K562 (cell line): ENCODE results near the gene DHX8. TPM values are rescaled to one million over a fixed set of nuclear protein-coding genes. Genes with fewer than 3 reads are reported as not detected.

Experiments used
- ARID1B ChIP-seq: fragments of 450-650 bp; IDR thresholded peaks from 2 replicates; pipeline ENCODE4 v1.6.1; 2016; ENCODE audit warnings: antibody characterized with exemption, mild to moderate bottlenecking, inconsistent platforms
- CBFA2T3 ChIP-seq: fragments of 450-650 bp; IDR thresholded peaks from 2 replicates; pipeline ENCODE4 v1.6.1; 2017
- DMBX1 ChIP-seq: fragments of 250-450 bp; sonication (Bioruptor Pico); IDR thresholded peaks from 2 replicates; pipeline ENCODE4 v1.8.0; 2022; ENCODE audit warnings: inconsistent platforms, mild to moderate bottlenecking, moderate library complexity, borderline replicate concordance
- MYC ChIP-seq, 2 experiments: fragments of 250-450 bp in 1 of 2; sonication (Bioruptor Pico) in 1 of 2; IDR thresholded peaks; 2 replicates each; pipeline versions ENCODE4 v1.5.1 to v1.6.1; 2012 to 2021; ENCODE audit warnings: low read depth in 2 of 2, borderline replicate concordance in 1 of 2, improper control_type of control experiment in 1 of 2, low read length in 1 of 2, mild to moderate bottlenecking in 1 of 2, moderate library complexity in 1 of 2
- NCOR1 ChIP-seq: fragments of 450-650 bp; IDR thresholded peaks from 2 replicates; pipeline ENCODE4 v1.6.1; 2016; ENCODE audit warnings: mild to moderate bottlenecking, moderate library complexity
- PKNOX1 ChIP-seq: fragments of 450-650 bp; IDR thresholded peaks from 2 replicates; pipeline ENCODE4 v1.6.1; 2016
- RAD51 ChIP-seq: fragments of 450-650 bp; IDR thresholded peaks from 2 replicates; pipeline ENCODE4 v1.7.1; 2016; ENCODE audit warnings: low read depth, mild to moderate bottlenecking, borderline replicate concordance
- SMARCA5 ChIP-seq: fragments of 450-650 bp; IDR thresholded peaks from 2 replicates; pipeline ENCODE4 v1.6.1; 2016
- ZFPM2 ChIP-seq: fragments of 250-450 bp; sonication (Bioruptor Pico); IDR thresholded peaks from 2 replicates; pipeline ENCODE4 v1.5.1; 2022; ENCODE audit warnings: mild to moderate bottlenecking
- polyA plus RNA-seq, 8 experiments: library from polyadenylated mRNA; depleted of rRNA in 4 of 8; stranded (reverse) in 5 of 8; unstranded in 3 of 8; fragments of >200 nt; fragmentation: Nextera tagmentation in 2 of 8; fragmentation: Illumina TruSeq in 1 of 8; extraction: Ambion mirVana in 2 of 8; extraction: Trizol in 1 of 8; gene quantifications; 2 replicates each; pipeline versions ENCODE4 v1.2.1 to v1.2.3, GENCODE V29; 2011 to 2014; ENCODE audit warnings: inconsistent platforms in 1 of 8, missing spikeins in 1 of 8
- total RNA-seq, 7 experiments: library from RNA; depleted of rRNA in 6 of 7; stranded (reverse); fragments of >200 nt in 6 of 7; fragmentation: Illumina TruSeq in 2 of 7; extraction: Trizol in 2 of 7; gene quantifications; 2 replicates each; pipeline versions ENCODE4 v1.2.1 to v1.2.3, GENCODE V29; 2011 to 2021; ENCODE audit warnings: low replicate concordance in 1 of 7
- TF ChIP-seq, protein P1 (sequence below): fragments of 450-650 bp; IDR thresholded peaks from 2 replicates; pipeline ENCODE4 v1.6.1; 2016; ENCODE audit warnings: mild to moderate bottlenecking, moderate library complexity
- TF ChIP-seq, protein P2 (sequence below): fragments of 450-650 bp; IDR thresholded peaks from 2 replicates; pipeline ENCODE4 v1.6.1; 2017; ENCODE audit warnings: antibody characterized with exemption, mild to moderate bottlenecking

Gene DHX8
- total and polyA plus RNA-seq, 9 of the 15 experiments (the other 6 are each of a cell fraction or from before 2014, with no cell fraction given): 16.7 to 42.5 (median 25.6) TPM

DNA sequence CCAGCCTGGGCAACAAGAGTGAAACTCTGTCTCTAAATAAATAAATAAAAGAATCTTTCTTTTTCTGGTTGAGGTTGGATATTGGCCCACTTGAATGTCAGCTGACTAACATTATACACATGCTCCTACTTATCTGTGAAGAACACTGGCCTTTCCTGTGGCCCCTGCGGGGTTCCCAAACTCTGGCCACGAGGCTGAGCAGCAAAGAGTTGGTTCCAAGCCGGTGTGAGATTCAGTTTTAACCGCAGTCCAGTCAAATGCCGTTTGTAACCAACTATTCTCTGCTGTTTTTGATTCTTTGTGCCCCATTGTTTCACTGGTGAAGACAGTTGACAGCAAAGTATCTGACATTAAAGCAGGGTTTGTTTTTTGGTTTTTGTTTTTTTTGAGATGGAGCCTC is 51.1 kb downstream of the DHX8 start (continued):
- TF ChIP-seq, protein P1, sequence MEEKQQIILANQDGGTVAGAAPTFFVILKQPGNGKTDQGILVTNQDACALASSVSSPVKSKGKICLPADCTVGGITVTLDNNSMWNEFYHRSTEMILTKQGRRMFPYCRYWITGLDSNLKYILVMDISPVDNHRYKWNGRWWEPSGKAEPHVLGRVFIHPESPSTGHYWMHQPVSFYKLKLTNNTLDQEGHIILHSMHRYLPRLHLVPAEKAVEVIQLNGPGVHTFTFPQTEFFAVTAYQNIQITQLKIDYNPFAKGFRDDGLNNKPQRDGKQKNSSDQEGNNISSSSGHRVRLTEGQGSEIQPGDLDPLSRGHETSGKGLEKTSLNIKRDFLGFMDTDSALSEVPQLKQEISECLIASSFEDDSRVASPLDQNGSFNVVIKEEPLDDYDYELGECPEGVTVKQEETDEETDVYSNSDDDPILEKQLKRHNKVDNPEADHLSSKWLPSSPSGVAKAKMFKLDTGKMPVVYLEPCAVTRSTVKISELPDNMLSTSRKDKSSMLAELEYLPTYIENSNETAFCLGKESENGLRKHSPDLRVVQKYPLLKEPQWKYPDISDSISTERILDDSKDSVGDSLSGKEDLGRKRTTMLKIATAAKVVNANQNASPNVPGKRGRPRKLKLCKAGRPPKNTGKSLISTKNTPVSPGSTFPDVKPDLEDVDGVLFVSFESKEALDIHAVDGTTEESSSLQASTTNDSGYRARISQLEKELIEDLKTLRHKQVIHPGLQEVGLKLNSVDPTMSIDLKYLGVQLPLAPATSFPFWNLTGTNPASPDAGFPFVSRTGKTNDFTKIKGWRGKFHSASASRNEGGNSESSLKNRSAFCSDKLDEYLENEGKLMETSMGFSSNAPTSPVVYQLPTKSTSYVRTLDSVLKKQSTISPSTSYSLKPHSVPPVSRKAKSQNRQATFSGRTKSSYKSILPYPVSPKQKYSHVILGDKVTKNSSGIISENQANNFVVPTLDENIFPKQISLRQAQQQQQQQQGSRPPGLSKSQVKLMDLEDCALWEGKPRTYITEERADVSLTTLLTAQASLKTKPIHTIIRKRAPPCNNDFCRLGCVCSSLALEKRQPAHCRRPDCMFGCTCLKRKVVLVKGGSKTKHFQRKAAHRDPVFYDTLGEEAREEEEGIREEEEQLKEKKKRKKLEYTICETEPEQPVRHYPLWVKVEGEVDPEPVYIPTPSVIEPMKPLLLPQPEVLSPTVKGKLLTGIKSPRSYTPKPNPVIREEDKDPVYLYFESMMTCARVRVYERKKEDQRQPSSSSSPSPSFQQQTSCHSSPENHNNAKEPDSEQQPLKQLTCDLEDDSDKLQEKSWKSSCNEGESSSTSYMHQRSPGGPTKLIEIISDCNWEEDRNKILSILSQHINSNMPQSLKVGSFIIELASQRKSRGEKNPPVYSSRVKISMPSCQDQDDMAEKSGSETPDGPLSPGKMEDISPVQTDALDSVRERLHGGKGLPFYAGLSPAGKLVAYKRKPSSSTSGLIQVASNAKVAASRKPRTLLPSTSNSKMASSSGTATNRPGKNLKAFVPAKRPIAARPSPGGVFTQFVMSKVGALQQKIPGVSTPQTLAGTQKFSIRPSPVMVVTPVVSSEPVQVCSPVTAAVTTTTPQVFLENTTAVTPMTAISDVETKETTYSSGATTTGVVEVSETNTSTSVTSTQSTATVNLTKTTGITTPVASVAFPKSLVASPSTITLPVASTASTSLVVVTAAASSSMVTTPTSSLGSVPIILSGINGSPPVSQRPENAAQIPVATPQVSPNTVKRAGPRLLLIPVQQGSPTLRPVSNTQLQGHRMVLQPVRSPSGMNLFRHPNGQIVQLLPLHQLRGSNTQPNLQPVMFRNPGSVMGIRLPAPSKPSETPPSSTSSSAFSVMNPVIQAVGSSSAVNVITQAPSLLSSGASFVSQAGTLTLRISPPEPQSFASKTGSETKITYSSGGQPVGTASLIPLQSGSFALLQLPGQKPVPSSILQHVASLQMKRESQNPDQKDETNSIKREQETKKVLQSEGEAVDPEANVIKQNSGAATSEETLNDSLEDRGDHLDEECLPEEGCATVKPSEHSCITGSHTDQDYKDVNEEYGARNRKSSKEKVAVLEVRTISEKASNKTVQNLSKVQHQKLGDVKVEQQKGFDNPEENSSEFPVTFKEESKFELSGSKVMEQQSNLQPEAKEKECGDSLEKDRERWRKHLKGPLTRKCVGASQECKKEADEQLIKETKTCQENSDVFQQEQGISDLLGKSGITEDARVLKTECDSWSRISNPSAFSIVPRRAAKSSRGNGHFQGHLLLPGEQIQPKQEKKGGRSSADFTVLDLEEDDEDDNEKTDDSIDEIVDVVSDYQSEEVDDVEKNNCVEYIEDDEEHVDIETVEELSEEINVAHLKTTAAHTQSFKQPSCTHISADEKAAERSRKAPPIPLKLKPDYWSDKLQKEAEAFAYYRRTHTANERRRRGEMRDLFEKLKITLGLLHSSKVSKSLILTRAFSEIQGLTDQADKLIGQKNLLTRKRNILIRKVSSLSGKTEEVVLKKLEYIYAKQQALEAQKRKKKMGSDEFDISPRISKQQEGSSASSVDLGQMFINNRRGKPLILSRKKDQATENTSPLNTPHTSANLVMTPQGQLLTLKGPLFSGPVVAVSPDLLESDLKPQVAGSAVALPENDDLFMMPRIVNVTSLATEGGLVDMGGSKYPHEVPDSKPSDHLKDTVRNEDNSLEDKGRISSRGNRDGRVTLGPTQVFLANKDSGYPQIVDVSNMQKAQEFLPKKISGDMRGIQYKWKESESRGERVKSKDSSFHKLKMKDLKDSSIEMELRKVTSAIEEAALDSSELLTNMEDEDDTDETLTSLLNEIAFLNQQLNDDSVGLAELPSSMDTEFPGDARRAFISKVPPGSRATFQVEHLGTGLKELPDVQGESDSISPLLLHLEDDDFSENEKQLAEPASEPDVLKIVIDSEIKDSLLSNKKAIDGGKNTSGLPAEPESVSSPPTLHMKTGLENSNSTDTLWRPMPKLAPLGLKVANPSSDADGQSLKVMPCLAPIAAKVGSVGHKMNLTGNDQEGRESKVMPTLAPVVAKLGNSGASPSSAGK: peak; percentile 76
- peak; percentile 29; the same call in 1 of the 2 replicates for TF ChIP-seq RAD51
- peak; percentile 33; the same call in 1 of the 2 replicates for TF ChIP-seq MYC (IDR thresholded peaks at IDR 0.05; ENCODE audit: low read depth, low read length)
- no peak for TF ChIP-seq MYC (CRISPR knock-in tag; IDR thresholded peaks at IDR 0.05; ENCODE audit: borderline replicate concordance, low read depth)
- TF ChIP-seq, protein P2, sequence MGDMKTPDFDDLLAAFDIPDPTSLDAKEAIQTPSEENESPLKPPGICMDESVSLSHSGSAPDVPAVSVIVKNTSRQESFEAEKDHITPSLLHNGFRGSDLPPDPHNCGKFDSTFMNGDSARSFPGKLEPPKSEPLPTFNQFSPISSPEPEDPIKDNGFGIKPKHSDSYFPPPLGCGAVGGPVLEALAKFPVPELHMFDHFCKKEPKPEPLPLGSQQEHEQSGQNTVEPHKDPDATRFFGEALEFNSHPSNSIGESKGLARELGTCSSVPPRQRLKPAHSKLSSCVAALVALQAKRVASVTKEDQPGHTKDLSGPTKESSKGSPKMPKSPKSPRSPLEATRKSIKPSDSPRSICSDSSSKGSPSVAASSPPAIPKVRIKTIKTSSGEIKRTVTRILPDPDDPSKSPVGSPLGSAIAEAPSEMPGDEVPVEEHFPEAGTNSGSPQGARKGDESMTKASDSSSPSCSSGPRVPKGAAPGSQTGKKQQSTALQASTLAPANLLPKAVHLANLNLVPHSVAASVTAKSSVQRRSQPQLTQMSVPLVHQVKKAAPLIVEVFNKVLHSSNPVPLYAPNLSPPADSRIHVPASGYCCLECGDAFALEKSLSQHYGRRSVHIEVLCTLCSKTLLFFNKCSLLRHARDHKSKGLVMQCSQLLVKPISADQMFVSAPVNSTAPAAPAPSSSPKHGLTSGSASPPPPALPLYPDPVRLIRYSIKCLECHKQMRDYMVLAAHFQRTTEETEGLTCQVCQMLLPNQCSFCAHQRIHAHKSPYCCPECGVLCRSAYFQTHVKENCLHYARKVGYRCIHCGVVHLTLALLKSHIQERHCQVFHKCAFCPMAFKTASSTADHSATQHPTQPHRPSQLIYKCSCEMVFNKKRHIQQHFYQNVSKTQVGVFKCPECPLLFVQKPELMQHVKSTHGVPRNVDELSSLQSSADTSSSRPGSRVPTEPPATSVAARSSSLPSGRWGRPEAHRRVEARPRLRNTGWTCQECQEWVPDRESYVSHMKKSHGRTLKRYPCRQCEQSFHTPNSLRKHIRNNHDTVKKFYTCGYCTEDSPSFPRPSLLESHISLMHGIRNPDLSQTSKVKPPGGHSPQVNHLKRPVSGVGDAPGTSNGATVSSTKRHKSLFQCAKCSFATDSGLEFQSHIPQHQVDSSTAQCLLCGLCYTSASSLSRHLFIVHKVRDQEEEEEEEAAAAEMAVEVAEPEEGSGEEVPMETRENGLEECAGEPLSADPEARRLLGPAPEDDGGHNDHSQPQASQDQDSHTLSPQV: peak; percentile 71
- no peak for TF ChIP-seq PKNOX1
- TF ChIP-seq ZFPM2: no peak
- TF ChIP-seq SMARCA5: no peak
- peak; percentile 63 for TF ChIP-seq CBFA2T3
- TF ChIP-seq ARID1B: peak; percentile 31; the same call in 1 of the 2 replicates
- 0 out of 2 replicates have a peak, but pooled peaks have one; percentile 41 for TF ChIP-seq DMBX1
- TF ChIP-seq NCOR1: no peak
